ENCODE results near the gene NAXE.
"Not testable (repeated sequence)": the region's sequence is repeated elsewhere in the genome, so short reads cannot be mapped to it uniquely, and the experiment has no call there.

NAXE gene

GRCh38 chr1:156594190-156594589 lies 2.6 kb downstream of the NAXE start:
- DNase-seq, result no peak

GRCh38 chr1:156595016-156595415 lies 3.4 kb downstream of the NAXE start:
- DNase-seq, result no peak

- no peak for DNase-seq
These were observed 4.8 kb downstream of the NAXE start for GRCh38 chr1:156596426-156596825.

- DNase-seq, result no peak
These were observed 6.5 kb downstream of the NAXE start for GRCh38 chr1:156598125-156598524.

- no peak for DNase-seq
These were observed 7.3 kb downstream of the NAXE start for GRCh38 chr1:156598731-156599432.

GRCh38 chr1:156599811-156600210 lies 8.2 kb downstream of the NAXE start:
- no peak for DNase-seq

GRCh38 chr1:156600733-156601121 lies 9.2 kb downstream of the NAXE start:
- no peak for DNase-seq

- peak; percentile 81 for DNase-seq
These were observed 9.7 kb downstream of the NAXE start, which contains the start of gene GPATCH4 for GRCh38 chr1:156601122-156601830. GPATCH4 (minus strand) TSS chr1:156601479.

- no peak for DNase-seq
These were observed 10.3 kb downstream of the NAXE start for GRCh38 chr1:156601892-156602291.

- no peak for DNase-seq
These were observed 11.0 kb downstream of the NAXE start for GRCh38 chr1:156602557-156602993.

- DNase-seq, result not testable (repeated sequence)
These were observed 15.8 kb downstream of the NAXE start for GRCh38 chr1:156607344-156607743.

- peak; percentile 58 for DNase-seq
These were observed 16.6 kb downstream of the NAXE start for GRCh38 chr1:156608036-156608674.

GRCh38 chr1:156608981-156609380 lies 17.4 kb downstream of the NAXE start:
- DNase-seq, result peak; percentile 57

- DNase-seq, result not testable (repeated sequence)
These were observed 18.5 kb downstream of the NAXE start for GRCh38 chr1:156610072-156610471.

- DNase-seq, result no peak
These were observed 21.1 kb downstream of the NAXE start for GRCh38 chr1:156612666-156613065.

- no peak for DNase-seq
These were observed 24.4 kb downstream of the NAXE start for GRCh38 chr1:156615946-156616345.

- DNase-seq, result no peak
These were observed 24.9 kb downstream of the NAXE start for GRCh38 chr1:156616463-156616862.

- DNase-seq, result no peak
These were observed 27.4 kb downstream of the NAXE start, which contains the start of gene HAPLN2 for GRCh38 chr1:156618853-156619581. HAPLN2 (plus strand) TSS chr1:156619415; CDS start chr1:156623491, 4,076 bp downstream.

- DNase-seq, result no peak
These were observed 28.0 kb downstream of the NAXE start for GRCh38 chr1:156619582-156619955.

GRCh38 chr1:156622581-156623297 lies 31.2 kb downstream of the NAXE start:
- DNase-seq, result no peak

- DNase-seq, result peak; percentile 38
These were observed 32.6 kb downstream of the NAXE start for GRCh38 chr1:156623946-156624813.
